Measurements from ENCODE around the gene CCDC188.

DNA sequence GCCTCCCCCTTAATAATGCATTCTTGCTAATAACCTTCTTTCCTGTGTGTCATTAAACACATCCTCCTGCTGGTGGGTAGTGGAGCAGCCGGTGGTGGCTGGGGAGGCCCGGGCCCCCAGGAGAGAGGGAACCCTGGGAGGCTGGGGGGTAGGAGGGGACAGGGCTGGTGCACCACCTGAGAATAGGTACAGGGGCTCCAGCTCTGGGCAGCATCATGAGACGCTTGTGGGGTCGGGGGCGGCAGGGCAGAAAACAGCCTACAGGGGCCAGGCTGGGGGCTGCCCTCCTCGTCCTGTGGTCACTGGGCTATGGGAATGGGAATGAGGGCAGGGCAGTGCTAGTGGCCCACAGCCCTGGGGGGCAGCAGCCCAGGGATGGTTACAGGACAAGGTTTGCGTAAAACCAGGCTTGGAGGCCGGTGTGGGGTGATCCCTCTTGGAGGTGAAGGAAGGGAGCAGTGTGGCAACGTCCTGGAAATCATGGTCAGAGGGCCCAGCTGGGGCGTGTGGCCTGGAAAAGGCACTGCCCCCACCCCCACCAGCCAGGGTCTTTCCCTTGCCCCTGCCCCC is 18.5 kb upstream of the CCDC188 start:
- TF ChIP-seq, protein P1, sequence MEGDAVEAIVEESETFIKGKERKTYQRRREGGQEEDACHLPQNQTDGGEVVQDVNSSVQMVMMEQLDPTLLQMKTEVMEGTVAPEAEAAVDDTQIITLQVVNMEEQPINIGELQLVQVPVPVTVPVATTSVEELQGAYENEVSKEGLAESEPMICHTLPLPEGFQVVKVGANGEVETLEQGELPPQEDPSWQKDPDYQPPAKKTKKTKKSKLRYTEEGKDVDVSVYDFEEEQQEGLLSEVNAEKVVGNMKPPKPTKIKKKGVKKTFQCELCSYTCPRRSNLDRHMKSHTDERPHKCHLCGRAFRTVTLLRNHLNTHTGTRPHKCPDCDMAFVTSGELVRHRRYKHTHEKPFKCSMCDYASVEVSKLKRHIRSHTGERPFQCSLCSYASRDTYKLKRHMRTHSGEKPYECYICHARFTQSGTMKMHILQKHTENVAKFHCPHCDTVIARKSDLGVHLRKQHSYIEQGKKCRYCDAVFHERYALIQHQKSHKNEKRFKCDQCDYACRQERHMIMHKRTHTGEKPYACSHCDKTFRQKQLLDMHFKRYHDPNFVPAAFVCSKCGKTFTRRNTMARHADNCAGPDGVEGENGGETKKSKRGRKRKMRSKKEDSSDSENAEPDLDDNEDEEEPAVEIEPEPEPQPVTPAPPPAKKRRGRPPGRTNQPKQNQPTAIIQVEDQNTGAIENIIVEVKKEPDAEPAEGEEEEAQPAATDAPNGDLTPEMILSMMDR (IDR thresholded peaks at IDR 0.05; ENCODE audit: low read length): no peak
- no peak for TF ChIP-seq EZH2 (IDR thresholded peaks at IDR 0.05; ENCODE audit: borderline replicate concordance, low read length)

All from OCI-LY1 (cell line).